ENCODE measurements around the gene PKD1L1.
"Not testable (repeated sequence)": the region's sequence is repeated elsewhere in the genome, so short reads cannot be mapped to it uniquely, and the experiment has no call there.

PKD1L1 gene

GRCh38 chr7:47795631-47796030 is 152.6 kb downstream of the PKD1L1 start:
- peak; percentile 88 for DNase-seq (ENCODE audit: low read depth)
- no peak overlapping the region; the same call in 1 of the 2 replicates for H3K4me3 ChIP-seq (ENCODE audit: control insufficient read depth, low read depth, low read length)
- TF ChIP-seq CTCF (IDR thresholded peaks at IDR 0.05; ENCODE audit: control insufficient read depth, insufficient read depth, low read depth, low read length, missing control alignments): no peak

- not testable (repeated sequence) for DNase-seq (ENCODE audit: low read depth); H3K4me3 ChIP-seq (ENCODE audit: control insufficient read depth, low read depth, low read length)
Measured at GRCh38 chr7:47795126-47795525, 153.1 kb downstream of the PKD1L1 start.

- no peak for DNase-seq (ENCODE audit: low read depth)
- H3K4me3 ChIP-seq (ENCODE audit: control insufficient read depth, low read depth, low read length): no peak overlapping the region
- no peak for TF ChIP-seq CTCF (IDR thresholded peaks at IDR 0.05; ENCODE audit: control insufficient read depth, insufficient read depth, low read depth, low read length, missing control alignments)
Measured at GRCh38 chr7:47794016-47794415, 154.2 kb downstream of the PKD1L1 start.

- not testable (repeated sequence) for H3K4me3 ChIP-seq (ENCODE audit: control insufficient read depth, low read depth, low read length); DNase-seq (ENCODE audit: low read depth)
Measured at GRCh38 chr7:47793186-47793585, 155.1 kb downstream of the PKD1L1 start.

GRCh38 chr7:47792521-47793121 is 155.6 kb downstream of the PKD1L1 start:
- H3K4me3 ChIP-seq (ENCODE audit: control insufficient read depth, low read depth, low read length): no peak overlapping the region
- peak; percentile 44 for TF ChIP-seq CTCF (IDR thresholded peaks at IDR 0.05; ENCODE audit: control insufficient read depth, insufficient read depth, low read depth, low read length, missing control alignments)
- DNase-seq (ENCODE audit: low read depth): no peak

GRCh38 chr7:47791682-47792081 is 156.6 kb downstream of the PKD1L1 start:
- no peak for TF ChIP-seq CTCF (IDR thresholded peaks at IDR 0.05; ENCODE audit: control insufficient read depth, insufficient read depth, low read depth, low read length, missing control alignments)
- no peak overlapping the region for H3K4me3 ChIP-seq (ENCODE audit: control insufficient read depth, low read depth, low read length)
- DNase-seq (ENCODE audit: low read depth): no peak

- TF ChIP-seq CTCF (IDR thresholded peaks at IDR 0.05; ENCODE audit: control insufficient read depth, insufficient read depth, low read depth, low read length, missing control alignments): no peak
- no peak overlapping the region for H3K4me3 ChIP-seq (ENCODE audit: control insufficient read depth, low read depth, low read length)
- DNase-seq (ENCODE audit: low read depth): no peak
Measured at GRCh38 chr7:47788083-47788482, 160.2 kb downstream of the PKD1L1 start.

Data from AG09309 (cell line).